ENCODE data around the gene PRRG3. TPM values are rescaled to one million over a fixed set of nuclear protein-coding genes. Genes with fewer than 3 reads are reported as not detected.
"Not testable (repeated sequence)": the region's sequence is repeated elsewhere in the genome, so short reads cannot be mapped to it uniquely, and the experiment has no call there.

The PRRG3 gene
- total RNA-seq, 4 donors from 2014 or later, result 0.19 to 0.40 TPM; not detected in 2

- no peak overlapping the region for H3K4me3 ChIP-seq
- TF ChIP-seq, protein P1, sequence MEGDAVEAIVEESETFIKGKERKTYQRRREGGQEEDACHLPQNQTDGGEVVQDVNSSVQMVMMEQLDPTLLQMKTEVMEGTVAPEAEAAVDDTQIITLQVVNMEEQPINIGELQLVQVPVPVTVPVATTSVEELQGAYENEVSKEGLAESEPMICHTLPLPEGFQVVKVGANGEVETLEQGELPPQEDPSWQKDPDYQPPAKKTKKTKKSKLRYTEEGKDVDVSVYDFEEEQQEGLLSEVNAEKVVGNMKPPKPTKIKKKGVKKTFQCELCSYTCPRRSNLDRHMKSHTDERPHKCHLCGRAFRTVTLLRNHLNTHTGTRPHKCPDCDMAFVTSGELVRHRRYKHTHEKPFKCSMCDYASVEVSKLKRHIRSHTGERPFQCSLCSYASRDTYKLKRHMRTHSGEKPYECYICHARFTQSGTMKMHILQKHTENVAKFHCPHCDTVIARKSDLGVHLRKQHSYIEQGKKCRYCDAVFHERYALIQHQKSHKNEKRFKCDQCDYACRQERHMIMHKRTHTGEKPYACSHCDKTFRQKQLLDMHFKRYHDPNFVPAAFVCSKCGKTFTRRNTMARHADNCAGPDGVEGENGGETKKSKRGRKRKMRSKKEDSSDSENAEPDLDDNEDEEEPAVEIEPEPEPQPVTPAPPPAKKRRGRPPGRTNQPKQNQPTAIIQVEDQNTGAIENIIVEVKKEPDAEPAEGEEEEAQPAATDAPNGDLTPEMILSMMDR (IDR thresholded peaks at IDR 0.05), result no peak
- no peak for TF ChIP-seq POLR2A (IDR thresholded peaks at IDR 0.05)
- no peaks in the 10 kb centered on the region for H3K36me3 ChIP-seq
- DNase-seq, result no peak
- no peaks in the 10 kb centered on the region for H3K9me3 ChIP-seq
- no peak overlapping the region for H3K27ac ChIP-seq
- no peaks in the 10 kb centered on the region for H3K27me3 ChIP-seq
- H3K4me1 ChIP-seq, result no peaks in the 10 kb centered on the region
Observed at GRCh38 chrX:151687635-151688034, 7.6 kb upstream of the PRRG3 start.

- Histone ChIP-seq H3K4me3 (no peak overlapping the region), H3K27me3 (no peaks in the 10 kb centered on the region), H3K4me1 (no peaks in the 10 kb centered on the region), H3K9me3 (no peaks in the 10 kb centered on the region), H3K27ac (no peak overlapping the region), H3K36me3 (no peaks in the 10 kb centered on the region)
- TF ChIP-seq, protein P1 (IDR thresholded peaks at IDR 0.05), result no peak
- no peak for TF ChIP-seq POLR2A (IDR thresholded peaks at IDR 0.05)
- no peak for DNase-seq
Observed at GRCh38 chrX:151688695-151689094, 6.6 kb upstream of the PRRG3 start.

- Histone ChIP-seq H3K4me1 (no peaks in the 10 kb centered on the region), H3K9me3 (no peaks in the 10 kb centered on the region), H3K27ac (no peak overlapping the region), H3K4me3 (no peak overlapping the region), H3K27me3 (no peaks in the 10 kb centered on the region), H3K36me3 (no peaks in the 10 kb centered on the region)
- no peak for DNase-seq
- no peak for TF ChIP-seq POLR2A (IDR thresholded peaks at IDR 0.05)
- TF ChIP-seq, protein P1 (IDR thresholded peaks at IDR 0.05), result no peak
Observed at GRCh38 chrX:151692825-151693224, 2.4 kb upstream of the PRRG3 start.

GRCh38 chrX:151694121-151694520, 1.1 kb upstream of the PRRG3 start:
- TF ChIP-seq, protein P1 (IDR thresholded peaks at IDR 0.05), result no peak
- no peak for TF ChIP-seq POLR2A (IDR thresholded peaks at IDR 0.05)
- no peaks in the 10 kb centered on the region for H3K27me3 ChIP-seq

DNA sequence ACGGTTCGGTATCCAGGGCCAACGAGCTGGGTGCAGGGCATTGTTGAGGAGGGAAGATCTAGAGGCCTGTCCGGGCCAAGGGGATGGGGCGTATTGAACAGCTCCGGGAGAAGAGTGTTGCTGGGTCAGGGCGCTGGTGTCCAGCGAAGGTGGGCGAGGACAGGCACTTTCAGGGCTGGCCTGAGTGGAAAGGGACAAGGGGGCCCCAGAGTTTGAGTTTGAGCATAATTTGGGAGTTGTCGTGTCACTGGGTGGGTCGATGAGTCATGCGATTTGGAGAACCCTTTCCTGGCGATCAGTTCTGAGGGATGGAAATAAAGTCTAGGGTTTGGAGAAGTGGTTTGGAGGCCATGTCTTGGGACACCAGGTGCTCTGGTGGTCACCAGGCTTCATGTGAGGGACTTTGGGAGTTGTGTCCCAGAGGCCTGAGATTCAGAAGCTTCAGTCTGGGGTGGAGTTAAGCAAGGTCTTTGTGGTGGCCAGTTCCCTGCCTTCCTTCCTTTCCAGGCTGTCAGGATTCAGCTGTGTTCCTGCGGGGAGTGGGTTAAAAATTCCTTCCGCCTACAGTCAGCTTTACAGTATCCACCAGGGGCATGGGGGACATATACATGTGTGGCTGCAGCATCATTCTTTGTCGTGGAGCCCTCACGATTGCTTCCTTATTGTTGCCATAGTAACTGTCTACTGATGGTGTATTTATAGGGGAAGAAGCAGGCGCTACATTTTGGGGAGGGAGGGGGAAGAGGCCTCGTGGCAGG, 504 bp downstream of the PRRG3 start:
- no peak for DNase-seq
- TF ChIP-seq POLR2A (IDR thresholded peaks at IDR 0.05), result no peak
- TF ChIP-seq, protein P1 (IDR thresholded peaks at IDR 0.05), result no peak
- H3K9me3 ChIP-seq, result no peaks in the 10 kb centered on the region
- H3K4me3 ChIP-seq, result no peak overlapping the region
- H3K27me3 ChIP-seq, result no peaks in the 10 kb centered on the region
- H3K27ac ChIP-seq, result no peak overlapping the region
- no peaks in the 10 kb centered on the region for H3K36me3 ChIP-seq
- H3K4me1 ChIP-seq, result no peaks in the 10 kb centered on the region

More at GRCh38 chrX:151694121-151694520, 1.1 kb upstream of the PRRG3 start:
- no peaks in the 10 kb centered on the region for H3K36me3 ChIP-seq
- no peak for DNase-seq
- H3K4me1 ChIP-seq, result no peaks in the 10 kb centered on the region
- no peak overlapping the region for H3K27ac ChIP-seq
- no peaks in the 10 kb centered on the region for H3K9me3 ChIP-seq
- H3K4me3 ChIP-seq, result no peak overlapping the region

DNA sequence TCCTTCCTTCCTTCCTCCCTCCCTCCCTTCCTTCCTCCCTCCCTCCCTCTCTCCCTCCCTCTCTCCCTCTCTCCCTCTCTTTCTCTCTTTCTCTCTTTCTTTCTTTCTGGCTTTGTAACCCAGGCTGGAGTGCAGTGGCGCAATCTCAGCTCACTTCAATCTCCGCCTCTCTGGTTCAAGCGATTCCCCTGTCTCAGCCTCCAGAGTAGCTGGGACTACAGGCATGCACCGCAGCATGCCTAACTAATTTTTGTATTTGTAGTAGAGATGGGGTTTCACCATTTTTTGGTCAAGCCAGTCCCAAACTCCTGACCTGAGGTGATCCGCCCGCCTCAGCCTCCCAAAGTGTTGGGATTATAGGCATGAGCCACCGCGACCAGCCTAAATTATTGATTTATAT, 1.8 kb downstream of the PRRG3 start:
- not testable (repeated sequence) for H3K36me3 ChIP-seq, H3K4me1 ChIP-seq, DNase-seq, H3K27me3 ChIP-seq, H3K27ac ChIP-seq, H3K9me3 ChIP-seq, H3K4me3 ChIP-seq

Measured in Peyer's patch (tissue), 4 donors.